NAMALWA (cell line): ENCODE data around the gene UNC93B1.
"Not testable (repeated sequence)": the region's sequence is repeated elsewhere in the genome, so short reads cannot be mapped to it uniquely, and the experiment has no call there.

Source experiments
- DNase-seq: peaks from one replicate; pipeline ENCODE4 v3.0.0-alpha.2; 2015; ENCODE audit warnings: low spot score

The UNC93B1 gene

GRCh38 chr11:68009391-68010089, 5.6 kb upstream of the UNC93B1 start:
- peak; percentile 68 for DNase-seq

- DNase-seq = no peak
Measured at GRCh38 chr11:68008381-68009337, 4.8 kb upstream of the UNC93B1 start.

- no peak for DNase-seq
Measured at GRCh38 chr11:68007498-68008380, 3.8 kb upstream of the UNC93B1 start.

GRCh38 chr11:68006606-68007166, 2.8 kb upstream of the UNC93B1 start:
- DNase-seq = no peak

- DNase-seq = no peak
Measured at GRCh38 chr11:68004551-68005335, 846 bp upstream of the UNC93B1 start.

GRCh38 chr11:68002938-68003845, 705 bp downstream of the UNC93B1 start:
- DNase-seq = peak; percentile 85

- DNase-seq = peak; percentile 86
Measured at GRCh38 chr11:68002575-68002937, 1.3 kb downstream of the UNC93B1 start.

- no peak for DNase-seq
Measured at GRCh38 chr11:67999704-68000103, 4.2 kb downstream of the UNC93B1 start.

GRCh38 chr11:67999201-67999629, 4.7 kb downstream of the UNC93B1 start:
- DNase-seq = no peak

GRCh38 chr11:67998150-67999045, 5.5 kb downstream of the UNC93B1 start:
- no peak for DNase-seq

GRCh38 chr11:67997475-67997921, 6.4 kb downstream of the UNC93B1 start:
- DNase-seq = no peak

- DNase-seq = peak; percentile 92
Measured at GRCh38 chr11:67996622-67997474, 7.0 kb downstream of the UNC93B1 start.

- DNase-seq = no peak
Measured at GRCh38 chr11:67996051-67996450, 7.8 kb downstream of the UNC93B1 start.

GRCh38 chr11:67995579-67995978, 8.3 kb downstream of the UNC93B1 start:
- DNase-seq = not testable (repeated sequence)

GRCh38 chr11:67995129-67995528, 8.8 kb downstream of the UNC93B1 start:
- DNase-seq = not testable (repeated sequence)

GRCh38 chr11:67994387-67994786, 9.5 kb downstream of the UNC93B1 start:
- DNase-seq = not testable (repeated sequence)

GRCh38 chr11:67993821-67994220, 10.1 kb downstream of the UNC93B1 start:
- peak; percentile 87 for DNase-seq
